EH (cell line): Measurements from ENCODE around the gene ZNF467.

ENCODE experiments used
- DNase-seq: peaks from one replicate; pipeline ENCODE4 v3.0.0-alpha.2; 2015; ENCODE audit warnings: low read depth

The ZNF467 gene

GRCh38 chr7:149748076-149748874, 25.1 kb downstream of the ZNF467 start:
- DNase-seq = no peak

- DNase-seq = no peak
Observed at GRCh38 chr7:149743476-149744255, 29.7 kb downstream of the ZNF467 start.

GRCh38 chr7:149742075-149742701, 31.2 kb downstream of the ZNF467 start:
- DNase-seq = peak; percentile 64

GRCh38 chr7:149741629-149742028, 31.8 kb downstream of the ZNF467 start:
- DNase-seq = peak; percentile 37

GRCh38 chr7:149736478-149737360, 36.7 kb downstream of the ZNF467 start:
- DNase-seq = no peak

- DNase-seq = no peak
Observed at GRCh38 chr7:149735779-149736477, 37.5 kb downstream of the ZNF467 start.

- no peak for DNase-seq
Observed at GRCh38 chr7:149735181-149735602, 38.2 kb downstream of the ZNF467 start.

- DNase-seq = no peak
Observed at GRCh38 chr7:149734791-149735075, 38.7 kb downstream of the ZNF467 start.

- DNase-seq = no peak
Observed at GRCh38 chr7:149733924-149734790, 39.2 kb downstream of the ZNF467 start.

GRCh38 chr7:149733131-149733923, 40.1 kb downstream of the ZNF467 start:
- no peak for DNase-seq

- no peak for DNase-seq
Observed at GRCh38 chr7:149732611-149733010, 40.8 kb downstream of the ZNF467 start.

- no peak for DNase-seq
Observed at GRCh38 chr7:149732111-149732561, 41.3 kb downstream of the ZNF467 start.

GRCh38 chr7:149731207-149731955, 42.0 kb downstream of the ZNF467 start:
- DNase-seq = no peak

- no peak for DNase-seq
Observed at GRCh38 chr7:149729983-149730801, 43.2 kb downstream of the ZNF467 start.

- DNase-seq = no peak
Observed at GRCh38 chr7:149729586-149729982, 43.8 kb downstream of the ZNF467 start.

- DNase-seq = no peak
Observed at GRCh38 chr7:149728491-149729375, 44.7 kb downstream of the ZNF467 start.
